ENCODE measurements around the gene HSBP1.

DNA sequence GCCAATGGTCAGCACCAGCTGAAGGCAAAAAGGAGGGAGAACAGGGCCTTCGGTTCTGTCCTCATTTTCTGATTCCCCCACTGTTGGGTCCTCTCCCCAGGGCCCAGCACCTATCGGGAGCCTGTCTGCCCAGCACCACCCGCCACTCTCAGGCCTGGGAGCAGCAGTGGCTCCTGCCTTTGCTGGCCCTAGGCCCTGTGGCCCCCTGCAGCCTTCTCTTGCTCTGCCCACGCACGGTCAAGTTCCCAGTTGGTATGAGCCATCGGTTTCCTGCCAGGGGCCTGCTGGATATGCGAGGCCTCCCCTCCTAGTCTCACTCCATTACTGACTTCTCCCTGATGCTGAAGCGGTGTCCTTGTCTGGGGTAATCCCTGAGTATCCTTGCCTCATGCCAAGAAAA is 37.5 kb downstream of the HSBP1 start:
- TF ChIP-seq, protein P1, sequence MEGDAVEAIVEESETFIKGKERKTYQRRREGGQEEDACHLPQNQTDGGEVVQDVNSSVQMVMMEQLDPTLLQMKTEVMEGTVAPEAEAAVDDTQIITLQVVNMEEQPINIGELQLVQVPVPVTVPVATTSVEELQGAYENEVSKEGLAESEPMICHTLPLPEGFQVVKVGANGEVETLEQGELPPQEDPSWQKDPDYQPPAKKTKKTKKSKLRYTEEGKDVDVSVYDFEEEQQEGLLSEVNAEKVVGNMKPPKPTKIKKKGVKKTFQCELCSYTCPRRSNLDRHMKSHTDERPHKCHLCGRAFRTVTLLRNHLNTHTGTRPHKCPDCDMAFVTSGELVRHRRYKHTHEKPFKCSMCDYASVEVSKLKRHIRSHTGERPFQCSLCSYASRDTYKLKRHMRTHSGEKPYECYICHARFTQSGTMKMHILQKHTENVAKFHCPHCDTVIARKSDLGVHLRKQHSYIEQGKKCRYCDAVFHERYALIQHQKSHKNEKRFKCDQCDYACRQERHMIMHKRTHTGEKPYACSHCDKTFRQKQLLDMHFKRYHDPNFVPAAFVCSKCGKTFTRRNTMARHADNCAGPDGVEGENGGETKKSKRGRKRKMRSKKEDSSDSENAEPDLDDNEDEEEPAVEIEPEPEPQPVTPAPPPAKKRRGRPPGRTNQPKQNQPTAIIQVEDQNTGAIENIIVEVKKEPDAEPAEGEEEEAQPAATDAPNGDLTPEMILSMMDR (conservative IDR thresholded peaks at IDR 0.05 in 1 of 2, IDR thresholded peaks at IDR 0.05 in 1 of 2; ENCODE audit: low read depth in 1 of 2, low read length in 2 of 2), result no peak
- TF ChIP-seq EZH2 (IDR thresholded peaks at IDR 0.05; ENCODE audit: low read length, missing control alignments), result no peak

Data from fibroblast of lung (primary cell).